ENCODE measurements around the gene RABL6.
A peak's percentile ranks its signal among the peaks of the same experiment; 100 is the strongest.
"Not testable (repeated sequence)": the region's sequence is repeated elsewhere in the genome, so short reads cannot be mapped to it uniquely, and the experiment has no call there.

The RABL6 gene

DNA sequence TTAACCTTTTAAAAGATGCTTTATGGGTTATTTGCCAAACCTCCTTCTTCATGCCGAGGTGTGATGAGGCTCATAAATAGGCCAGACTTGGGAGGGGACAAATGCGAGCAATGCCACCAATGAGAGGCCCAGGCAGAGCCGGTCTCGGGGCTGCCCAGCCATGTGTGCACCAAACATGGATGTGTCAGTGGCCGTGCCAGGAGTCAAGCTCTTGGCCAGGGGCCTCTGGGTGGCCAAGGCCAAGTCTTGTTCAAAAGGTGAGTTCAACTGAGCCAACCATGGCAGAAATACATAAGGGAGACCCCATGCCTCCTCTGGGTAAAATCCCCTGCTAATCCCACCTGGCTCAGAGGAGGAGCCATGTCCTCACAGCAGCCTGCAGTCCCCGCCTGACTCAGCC is 32.6 kb upstream of the RABL6 start:
- DNase-seq (ENCODE audit: low spot score) = no peak

DNA sequence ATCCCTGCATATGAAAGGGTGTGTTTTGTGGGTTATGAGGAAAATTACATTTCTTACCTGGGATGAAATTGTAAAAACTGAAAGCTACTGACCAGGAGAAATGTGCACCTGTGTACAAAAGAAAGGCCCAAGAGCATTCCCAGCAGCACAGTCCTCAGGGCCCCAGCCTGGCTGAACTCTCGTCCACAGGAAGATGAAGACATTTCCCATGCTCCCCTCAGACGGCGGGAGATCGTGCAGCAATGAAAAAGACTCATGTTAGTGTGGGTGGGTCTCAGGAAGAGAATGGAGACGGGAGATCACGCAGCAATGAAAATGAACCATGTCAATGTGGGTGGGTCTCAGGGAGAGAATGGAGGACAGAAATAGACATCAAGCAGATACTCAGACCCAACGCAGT is 30.8 kb upstream of the RABL6 start:
- no peak for DNase-seq (ENCODE audit: low spot score)

DNA sequence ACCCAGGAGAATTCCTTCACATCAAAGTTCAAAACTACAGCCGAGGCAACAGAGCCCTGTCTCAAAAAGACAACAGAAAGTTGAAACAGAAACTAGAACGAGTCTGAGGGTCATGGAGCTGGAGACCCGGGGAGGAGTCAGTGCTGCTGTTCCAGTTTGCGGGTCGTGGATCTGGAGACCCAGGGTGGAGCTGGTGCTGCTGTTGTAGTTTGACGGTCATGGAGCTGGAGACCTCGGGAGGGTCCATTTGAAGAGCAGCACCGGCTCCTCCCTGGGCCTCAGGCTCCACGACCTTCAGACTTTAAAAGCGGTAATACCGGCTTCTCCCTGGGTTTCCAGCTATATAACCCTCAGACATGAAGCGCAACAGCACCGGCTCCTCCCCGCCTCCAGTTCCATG is 30.4 kb upstream of the RABL6 start:
- DNase-seq (ENCODE audit: low spot score) = no peak

DNA sequence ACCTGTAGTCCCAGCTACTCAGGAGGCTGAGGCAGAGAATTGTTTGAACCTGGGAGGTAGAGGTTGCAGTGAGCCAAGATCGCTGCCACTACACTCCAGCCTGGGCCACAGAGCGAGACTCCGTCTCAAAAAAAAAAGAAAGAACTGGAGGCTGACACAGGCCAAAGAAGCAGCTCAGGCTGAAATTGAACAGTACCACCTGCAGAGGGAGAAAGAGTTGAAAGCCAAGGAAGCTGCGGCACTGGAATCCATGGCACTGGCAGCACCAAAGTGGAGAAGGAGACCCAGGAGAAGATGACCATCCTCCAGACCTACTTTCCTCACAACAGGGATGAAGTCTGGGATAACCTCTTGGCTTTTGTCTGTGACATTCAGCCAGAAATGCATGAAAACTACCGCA is 27.9 kb upstream of the RABL6 start:
- no peak for DNase-seq (ENCODE audit: low spot score)

DNA sequence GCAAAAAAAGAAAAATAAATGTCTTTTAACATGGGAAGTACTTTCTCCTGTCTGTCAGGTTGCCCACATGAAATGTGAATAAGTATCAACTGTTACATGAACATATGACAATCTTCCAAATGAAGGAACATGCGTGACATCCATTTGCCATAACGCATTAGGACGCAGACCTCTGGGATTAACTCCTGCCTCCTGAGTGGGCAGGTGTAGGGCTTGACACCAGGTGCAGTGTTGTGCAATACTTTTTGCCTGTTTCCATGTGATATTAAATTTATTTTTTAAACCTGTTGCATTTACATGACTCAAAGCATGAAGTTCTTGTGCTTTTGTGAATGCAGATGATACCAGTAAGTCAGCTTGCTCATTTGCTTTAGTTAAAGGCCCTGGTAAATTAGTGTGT is 25.3 kb upstream of the RABL6 start:
- no peak for DNase-seq (ENCODE audit: low spot score)

DNA sequence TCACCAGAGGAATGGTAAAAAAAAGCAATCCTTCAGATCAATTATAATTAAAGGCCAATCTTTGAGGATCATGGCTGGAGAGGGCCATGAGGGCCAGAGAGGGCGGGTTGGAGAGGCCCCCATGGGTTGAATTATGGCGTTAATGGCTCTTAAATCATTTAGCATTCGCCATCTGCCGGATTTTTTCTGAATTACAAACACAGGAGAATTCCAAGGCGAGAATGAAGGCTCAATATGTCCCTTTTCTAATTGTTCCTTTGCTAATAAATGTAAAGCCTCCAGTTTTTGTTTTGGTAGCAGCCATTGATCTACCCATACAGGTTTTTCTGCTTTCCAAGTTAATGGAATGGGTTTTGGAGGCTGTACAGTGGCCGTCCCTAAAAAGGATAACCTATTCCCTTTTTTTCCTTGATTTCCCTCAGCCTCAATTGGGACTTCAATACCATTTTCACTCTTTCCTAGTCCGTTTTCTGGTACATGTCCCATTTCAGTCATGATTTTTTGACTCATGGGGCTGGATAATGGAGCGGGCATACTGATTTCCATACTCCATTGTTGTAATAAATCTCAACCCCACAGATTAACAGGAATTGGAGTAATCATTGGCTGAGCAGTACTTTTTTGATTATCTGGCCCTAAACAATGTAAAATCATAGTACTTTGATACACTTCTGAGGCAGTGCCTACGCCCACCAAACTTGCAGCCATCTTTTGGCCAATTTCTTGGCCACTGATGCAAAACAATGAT is 23.3 kb upstream of the RABL6 start:
- peak; percentile 77 for DNase-seq (ENCODE audit: low spot score)

DNA sequence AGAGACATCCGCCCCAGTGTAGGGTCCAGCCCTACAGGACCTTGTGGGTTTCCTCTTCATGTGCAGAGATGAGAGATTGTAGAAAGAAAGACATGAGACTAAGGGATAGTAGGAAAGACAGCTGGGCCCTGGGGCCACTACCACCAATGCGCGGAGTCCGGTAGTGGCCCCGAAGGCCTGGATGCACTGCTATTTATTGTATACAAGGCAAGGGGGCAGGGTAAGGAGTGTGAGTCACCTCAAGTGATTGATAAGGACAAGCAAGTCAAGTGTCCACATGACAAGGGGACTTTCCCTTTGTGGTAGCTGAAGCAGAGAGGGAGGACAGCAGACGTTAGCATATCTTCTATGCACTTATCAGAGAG is 22.8 kb upstream of the RABL6 start:
- no peak for DNase-seq (ENCODE audit: low spot score)

DNA sequence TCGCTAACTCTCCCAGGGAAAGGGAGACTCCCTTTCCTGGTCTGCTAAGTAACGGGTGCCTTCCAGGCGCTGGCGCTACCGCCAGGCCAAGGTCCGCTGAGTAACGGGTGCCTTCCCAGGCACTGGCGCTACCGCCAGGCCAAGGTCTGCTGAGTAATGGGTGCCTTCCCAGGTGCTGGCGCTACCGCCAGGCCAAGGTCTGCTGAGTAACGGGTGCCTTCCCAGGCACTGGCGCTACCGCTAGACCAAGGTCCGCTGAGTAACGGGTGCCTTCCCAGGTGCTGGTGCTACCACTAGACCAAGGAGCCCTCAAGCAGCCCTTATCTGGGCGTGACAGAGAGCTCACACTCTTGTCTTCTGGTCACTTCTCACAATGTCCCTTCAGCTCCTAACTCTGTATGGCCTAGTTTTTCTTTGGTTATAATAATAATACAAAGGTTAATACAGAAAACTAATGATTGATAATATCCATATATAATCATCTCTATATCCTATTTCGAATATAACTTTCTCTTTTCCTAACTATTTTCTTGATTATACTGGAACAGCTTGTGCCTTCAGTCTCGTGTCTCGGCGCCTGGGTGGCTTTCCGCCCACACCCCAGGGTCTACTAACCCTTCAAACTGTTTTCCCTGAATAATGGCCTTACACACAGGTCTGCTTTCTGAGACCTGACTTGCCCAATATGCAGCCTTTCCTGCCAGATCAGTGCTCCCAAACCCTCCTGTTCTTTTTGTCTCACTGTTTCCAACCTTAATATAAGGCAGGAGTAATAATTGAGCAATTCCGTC is 22.0 kb upstream of the RABL6 start:
- not testable (repeated sequence) for DNase-seq (ENCODE audit: low spot score)

DNA sequence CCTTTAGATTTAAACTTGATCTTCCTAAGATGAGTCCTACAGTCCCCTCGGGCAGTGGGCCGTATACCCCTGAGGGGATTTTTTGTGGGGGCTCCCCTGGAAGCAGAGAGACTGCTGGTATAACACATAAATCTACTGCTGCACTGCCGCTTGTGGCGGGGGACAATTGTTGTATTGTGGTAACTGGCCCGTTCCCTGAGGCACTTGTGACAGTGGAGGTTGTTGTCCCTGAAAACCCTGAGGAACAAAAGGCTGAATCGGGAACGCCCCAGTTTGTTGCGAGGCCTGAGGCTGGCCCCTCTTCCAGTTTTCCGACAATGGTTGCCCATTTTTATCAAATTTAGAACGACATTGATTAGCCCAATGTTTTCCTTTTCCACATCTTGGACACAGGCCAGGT is 21.3 kb upstream of the RABL6 start:
- no peak for DNase-seq (ENCODE audit: low spot score)

DNA sequence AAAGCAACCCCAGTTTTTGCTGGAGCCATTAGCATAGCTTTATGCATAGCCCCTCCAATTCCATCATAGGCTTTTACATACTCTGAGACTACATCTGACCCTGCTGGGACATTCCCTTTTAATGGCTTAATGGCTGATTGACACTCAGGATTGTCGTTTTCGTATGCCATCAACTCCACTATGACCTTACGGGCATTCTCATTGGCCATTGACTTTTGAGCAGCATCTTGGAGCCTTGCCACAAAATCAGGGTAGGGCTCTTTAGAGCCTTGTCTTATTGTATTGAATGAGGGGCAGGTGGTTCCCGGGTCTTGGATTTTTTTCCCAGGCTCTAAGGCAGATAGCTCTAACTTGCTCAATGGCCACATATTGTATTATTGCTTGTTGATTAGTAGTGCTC is 20.8 kb upstream of the RABL6 start:
- not testable (repeated sequence) for DNase-seq (ENCODE audit: low spot score)

DNA sequence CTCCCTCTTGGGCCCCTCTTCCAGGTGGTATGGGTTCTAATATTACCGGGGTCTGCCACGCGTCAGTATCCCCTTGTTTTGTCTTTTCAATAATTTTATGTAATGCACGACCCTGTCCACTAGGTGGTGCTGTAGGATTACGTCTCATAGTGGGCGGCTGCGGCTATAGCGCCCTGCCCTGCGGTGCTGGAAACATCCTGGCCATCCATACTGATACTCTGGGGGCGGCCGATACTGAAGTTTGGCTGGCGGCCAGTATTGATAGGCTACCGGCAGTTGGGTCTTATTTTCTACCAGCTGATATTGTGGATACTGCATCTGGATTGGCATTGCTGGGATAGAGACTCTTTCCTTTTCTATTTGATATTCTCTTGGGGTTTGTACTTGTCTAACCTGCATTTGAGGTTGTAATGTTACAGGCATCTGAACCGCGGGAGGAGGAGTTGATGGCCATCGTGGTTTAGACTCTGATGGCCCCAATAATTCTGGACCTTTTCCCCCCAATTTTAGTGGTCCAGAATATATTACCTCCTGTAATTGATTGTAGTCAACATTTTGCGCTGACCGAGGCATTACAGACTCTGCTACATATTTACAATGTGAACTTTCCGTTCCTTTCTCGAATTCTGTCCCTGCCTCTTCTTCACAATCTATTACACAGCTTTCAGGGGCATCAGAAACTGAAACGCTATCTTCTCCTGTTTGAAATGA is 19.9 kb upstream of the RABL6 start:
- peak; percentile 87 for DNase-seq (ENCODE audit: low spot score)

DNA sequence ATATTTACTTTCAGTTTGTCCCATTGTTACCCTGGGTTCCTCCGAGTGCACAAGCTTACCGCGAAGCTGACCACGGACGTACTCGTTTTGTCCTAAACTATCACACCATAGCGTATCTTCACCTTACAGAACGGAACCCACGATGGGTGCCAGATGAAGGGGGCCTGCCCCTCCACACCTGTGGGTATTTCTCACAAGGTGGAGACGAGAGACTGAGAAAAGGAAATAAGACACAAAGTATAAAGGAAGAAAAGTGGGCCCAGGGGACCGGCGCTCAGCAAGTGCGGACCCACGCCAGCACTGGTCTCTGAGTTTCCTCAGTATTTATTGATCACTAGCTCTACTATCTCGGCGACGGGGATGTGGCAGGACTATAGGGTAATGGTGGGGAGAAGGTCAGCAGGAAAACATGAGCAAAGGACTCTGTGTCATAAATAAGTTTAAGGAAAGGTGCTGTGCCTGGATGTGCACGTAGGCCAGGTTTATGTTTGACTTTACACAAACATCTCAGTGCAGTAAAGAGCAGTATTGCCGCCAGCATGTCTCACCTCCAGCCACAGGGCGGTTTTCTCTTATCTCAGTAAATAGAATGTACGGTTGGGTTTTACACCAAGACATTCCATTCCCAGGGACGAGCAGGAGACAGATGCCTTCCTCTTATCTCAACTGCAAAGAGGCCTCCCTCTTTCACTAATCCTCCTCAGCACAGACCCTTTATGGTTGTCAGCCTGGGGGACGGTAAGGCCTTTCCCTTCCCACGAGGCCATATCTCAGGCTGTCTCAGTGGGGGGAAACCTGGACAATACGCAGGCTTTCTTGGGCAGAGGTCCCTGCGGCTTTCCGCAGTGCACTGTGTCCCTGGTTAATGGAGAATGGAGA is 18.9 kb upstream of the RABL6 start:
- DNase-seq (ENCODE audit: low spot score) = not testable (repeated sequence)

DNA sequence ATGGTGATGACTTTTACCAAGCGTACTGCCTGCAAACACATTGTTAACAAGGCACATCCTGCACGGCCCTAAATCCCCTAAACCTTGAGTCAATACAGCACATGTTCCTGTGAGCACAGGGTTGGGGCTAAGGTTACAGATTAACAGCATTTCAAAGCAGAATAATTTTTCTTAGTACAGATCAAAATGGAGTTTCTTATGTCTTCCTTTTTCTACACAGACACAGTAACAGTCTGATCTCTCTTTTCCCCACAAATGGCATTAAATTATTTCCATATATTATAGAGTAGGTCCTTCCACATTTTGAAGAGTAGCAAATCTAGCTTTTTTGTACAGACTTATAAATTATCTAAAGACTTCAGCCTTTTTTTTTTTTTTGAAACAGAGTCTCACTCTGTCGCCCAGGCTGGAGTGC is 18.2 kb upstream of the RABL6 start:
- DNase-seq (ENCODE audit: low spot score) = no peak

DNA sequence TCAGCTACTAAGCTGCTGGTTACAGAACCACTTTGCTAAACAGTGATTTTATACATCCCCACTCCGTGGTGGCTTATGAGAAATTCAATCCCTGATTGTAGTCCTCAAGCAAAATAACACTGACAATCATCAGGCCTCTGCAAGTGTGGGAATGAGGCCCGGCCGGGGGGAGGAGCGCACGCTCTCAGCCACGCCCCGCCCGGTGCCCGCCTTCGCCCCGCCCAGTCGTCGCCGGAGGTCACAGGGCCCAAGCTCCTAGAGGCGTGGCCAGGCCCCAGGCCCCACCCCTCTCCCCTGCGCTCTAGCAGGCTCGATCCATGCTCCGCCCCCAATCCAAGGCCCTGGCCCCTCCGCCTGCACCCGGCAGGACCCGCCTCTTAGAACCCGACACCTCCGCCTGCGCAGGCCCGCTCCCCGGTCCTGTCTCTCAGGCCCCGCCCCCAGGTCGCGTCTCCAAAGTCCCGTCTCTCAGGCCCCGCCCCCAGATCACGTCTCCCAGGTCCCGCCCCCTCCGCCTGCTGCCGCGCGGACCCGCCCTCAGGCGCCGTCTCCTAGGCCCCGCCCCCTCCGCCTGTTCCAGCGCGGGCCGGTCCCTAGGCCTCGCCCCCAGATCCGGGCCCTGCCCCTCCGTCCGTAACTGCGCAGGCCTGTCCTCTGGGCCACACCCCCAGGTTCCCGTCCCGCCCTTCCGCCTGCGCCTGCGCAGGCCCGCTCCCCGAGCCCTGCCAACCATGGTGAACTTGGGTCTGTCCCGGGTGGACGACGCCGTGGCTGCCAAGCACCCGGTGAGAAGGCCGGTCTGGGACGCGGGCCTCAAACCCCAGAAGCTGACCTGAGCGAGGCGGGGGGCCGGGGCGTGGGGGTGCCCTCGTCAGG is 16.9 kb upstream of the RABL6 start, which contains the start of gene TMEM141:
Gene TMEM141 (plus strand): TSS at position 705 of the 876 bp plus-strand sequence. CDS start 27 bp downstream, at position 732.
- peak; percentile 99 for DNase-seq (ENCODE audit: low spot score)

DNA sequence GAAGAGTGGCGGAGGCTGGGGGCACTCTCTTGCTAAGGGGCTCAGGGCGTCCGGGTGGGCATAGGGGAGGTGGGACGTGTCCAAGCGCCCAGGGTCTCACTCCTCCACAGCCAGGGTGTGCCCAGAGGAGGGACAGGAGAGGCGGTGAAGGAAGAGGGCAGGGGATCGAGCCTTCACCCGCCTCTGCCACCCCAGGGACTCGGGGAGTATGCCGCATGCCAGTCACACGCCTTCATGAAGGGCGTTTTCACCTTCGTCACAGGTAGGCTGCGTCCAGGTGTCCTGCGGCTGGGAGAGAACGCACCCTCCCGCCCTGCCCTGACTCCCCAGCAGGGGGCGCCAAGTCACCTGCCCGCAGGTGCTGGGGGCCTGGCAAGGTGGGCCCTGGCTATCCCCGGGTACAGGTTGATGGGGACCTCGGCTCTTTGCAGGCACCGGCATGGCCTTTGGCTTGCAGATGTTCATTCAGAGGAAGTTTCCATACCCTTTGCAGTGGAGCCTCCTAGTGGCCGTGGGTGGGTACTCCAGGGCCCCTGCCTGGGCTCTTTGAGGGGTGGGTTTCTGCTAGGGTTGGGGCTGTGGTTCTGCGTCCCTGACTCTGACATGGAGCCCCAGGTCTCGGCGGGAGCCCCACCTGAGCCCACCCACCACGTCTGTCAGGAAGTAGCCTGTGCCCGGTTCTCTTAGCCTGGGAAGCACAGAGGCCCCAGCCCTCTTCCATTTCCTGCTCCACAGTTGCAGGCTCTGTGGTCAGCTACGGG is 16.1 kb upstream of the RABL6 start:
- DNase-seq (ENCODE audit: low spot score) = peak; percentile 82

DNA sequence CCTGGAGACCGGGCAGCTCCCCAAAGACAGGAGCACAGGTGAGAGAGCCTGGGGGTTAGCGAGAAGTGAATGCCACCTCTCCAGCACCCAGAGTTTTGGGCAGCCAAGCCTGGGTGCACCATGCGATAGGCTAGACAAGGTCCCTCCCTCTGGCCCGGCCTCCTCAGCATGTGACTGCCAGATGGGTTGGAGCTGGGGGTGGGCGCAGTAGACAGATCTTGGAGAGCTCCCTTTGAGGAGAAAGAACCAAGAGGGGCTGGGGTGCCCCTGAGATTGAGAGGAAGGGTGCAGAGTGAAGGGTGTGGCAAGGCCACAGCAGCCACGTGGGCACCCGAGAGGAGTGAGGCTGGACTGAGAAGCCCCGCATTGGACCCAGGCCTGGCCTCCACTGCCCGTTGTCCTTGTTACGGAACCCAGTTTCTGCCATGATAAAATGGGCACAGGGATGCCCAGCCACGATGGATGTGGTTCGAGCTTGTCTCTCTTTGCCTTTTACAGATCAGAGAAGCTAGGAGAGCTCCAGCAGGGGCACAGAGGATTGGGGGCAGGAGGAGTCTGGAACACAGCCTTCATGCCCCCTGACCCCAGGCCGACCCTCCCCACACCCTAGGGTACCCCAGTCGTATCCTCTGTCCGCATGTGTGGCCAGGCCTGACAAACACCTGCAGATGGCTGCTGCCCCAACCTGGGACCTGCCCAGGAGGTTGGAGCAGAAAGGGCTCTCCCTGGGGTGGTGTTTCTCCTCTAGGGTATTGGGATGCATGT is 15.2 kb upstream of the RABL6 start:
- no peak for DNase-seq (ENCODE audit: low spot score)

DNA sequence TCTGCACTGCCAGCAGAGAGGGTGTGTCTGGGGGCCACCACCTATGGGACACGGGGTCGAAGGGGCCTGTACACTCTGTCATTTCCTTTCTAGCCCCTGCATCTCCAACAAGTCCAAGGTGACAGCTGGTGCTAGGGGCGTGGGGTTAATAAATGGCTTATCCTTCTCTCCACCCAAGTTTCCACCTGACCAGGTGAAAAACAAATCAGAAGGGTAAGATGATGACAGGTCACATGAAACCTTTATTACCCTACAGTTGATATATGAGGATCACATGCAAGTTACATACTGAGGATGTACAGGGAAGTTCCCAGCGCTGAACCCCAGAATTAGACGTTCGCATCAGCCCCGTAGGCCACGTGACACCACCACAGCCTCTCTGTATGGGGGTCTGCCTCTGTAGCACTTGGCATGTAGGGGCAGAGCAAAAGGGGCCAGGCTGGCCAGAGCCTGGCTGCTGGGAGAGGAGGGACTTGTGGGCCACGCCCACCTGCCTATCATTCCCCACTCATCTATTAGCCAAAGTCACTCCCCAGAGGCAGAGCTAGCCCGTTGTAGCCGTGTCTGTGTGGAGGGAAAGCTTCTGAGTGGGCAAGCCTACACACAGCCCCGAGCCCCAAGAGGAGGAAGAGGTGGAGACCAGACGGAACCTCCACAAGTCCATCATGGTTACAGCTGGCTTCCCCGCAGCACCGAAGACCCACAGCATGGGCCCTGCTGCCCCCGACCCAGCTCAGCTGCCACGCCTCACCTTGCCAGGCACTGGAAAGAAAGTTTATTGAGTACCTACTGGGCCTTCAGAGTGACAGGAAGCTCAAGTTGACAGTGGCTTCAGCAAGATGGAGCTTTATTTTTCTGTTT is 14.4 kb upstream of the RABL6 start:
- DNase-seq (ENCODE audit: low spot score) = peak; percentile 42

DNA sequence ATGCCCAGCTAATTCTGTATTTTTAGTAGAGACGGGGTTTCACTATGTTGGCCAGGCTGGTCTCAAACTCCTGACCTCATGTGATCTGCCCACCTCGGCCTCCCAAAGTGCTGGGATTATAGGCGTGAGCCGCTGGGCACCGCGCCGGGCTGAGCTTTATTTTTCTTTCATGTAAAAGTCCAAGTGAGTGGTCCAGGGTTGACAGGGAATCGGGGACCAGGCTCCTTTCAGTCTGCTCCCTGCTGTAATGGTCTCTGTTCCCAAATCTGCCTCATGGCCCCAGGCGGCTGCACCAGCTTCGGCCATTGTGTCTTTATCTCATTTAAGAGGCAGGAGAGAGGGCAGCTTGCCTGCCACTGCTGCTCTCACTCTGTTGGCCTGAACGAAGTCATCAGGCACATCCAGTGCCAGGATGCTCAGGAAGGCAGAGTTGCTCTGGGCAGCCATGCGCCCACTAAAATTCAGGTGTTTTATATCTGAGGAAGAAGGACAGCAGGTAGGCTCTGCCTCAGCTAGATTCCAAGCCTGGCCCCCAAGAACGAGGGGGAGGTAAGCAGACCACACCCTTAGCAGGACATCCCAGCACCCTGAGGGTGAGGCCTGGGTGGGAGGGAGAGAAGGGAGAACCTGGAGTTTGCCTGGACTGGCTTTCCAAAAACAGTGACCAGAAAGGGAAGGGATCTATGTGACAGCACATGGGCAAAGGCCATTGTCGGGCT is 13.3 kb upstream of the RABL6 start:
- DNase-seq (ENCODE audit: low spot score) = no peak
